ENCODE data around the gene LDLRAD3. TPM values are rescaled to one million over a fixed set of nuclear protein-coding genes. Genes with fewer than 3 reads are reported as not detected.

LDLRAD3 gene
- total RNA-seq, 1 experiment from 2014 or later: 19.0 TPM

- H3K9ac ChIP-seq (ENCODE audit: low read length): no peak overlapping the region
- no peak overlapping the region for H3K4me2 ChIP-seq (ENCODE audit: low read length)
- intact Hi-C loops (cut with micrococcal nuclease): no loop called here
- no peak overlapping the region for H3K27ac ChIP-seq (ENCODE audit: low read depth, low read length)
- no peaks in the 10 kb centered on the region for H3K79me2 ChIP-seq (ENCODE audit: insufficient read depth, low read length)
- H2AFZ ChIP-seq (ENCODE audit: low read depth, low read length, poor library complexity, severe bottlenecking): no peak overlapping the region
- no peak overlapping the region for H3K4me3 ChIP-seq (replicated peaks in 1 of 2; ENCODE audit: low read depth in 1 of 2, low read length in 2 of 2)
- no peaks in the 10 kb centered on the region for H3K9me2 ChIP-seq (ENCODE audit: insufficient read depth)
- BruUV-seq (replicated peaks): no TSS peak
- peaks cover 4 to 8% of the 10 kb centered on the region in 2 experiments; a peak in 2 of 4 replicates for H3K9me3 ChIP-seq (ENCODE audit: control insufficient read depth in 1 of 2, insufficient read depth in 1 of 2, low read depth in 1 of 2, low read length in 2 of 2)
- ChIA-PET CTCF (no interaction called here), RAD21 (ENCODE audit: low non-redundant PET in 1 of 2, low total read pairs in 2 of 2, uncharacterized antibody in 2 of 2, unreplicated experiment in 2 of 2) (no interaction called here), POLR2A (no interaction called here)
- TF ChIP-seq REST (IDR thresholded peaks at IDR 0.05; ENCODE audit: low read depth) (no peak), RAD21 (IDR thresholded peaks at IDR 0.05; ENCODE audit: low read depth) (no peak), ZNF274 (IDR thresholded peaks at IDR 0.05; ENCODE audit: low read depth, low read length) (no peak), ELF1 (IDR thresholded peaks at IDR 0.05; ENCODE audit: borderline replicate concordance, low read depth) (no peak), CEBPB (IDR thresholded peaks at IDR 0.05; ENCODE audit: low read depth) (no peak), POLR2A (IDR thresholded peaks at IDR 0.05; ENCODE audit: borderline replicate concordance, extremely low read depth, insufficient read depth, insufficient read length) (no peak), EZH2phosphoT487 (IDR thresholded peaks at IDR 0.05; ENCODE audit: borderline replicate concordance) (no peak), TCF7L2 (IDR thresholded peaks at IDR 0.05; ENCODE audit: borderline replicate concordance, extremely low read depth, insufficient read depth, insufficient read length) (no peak), MAX (IDR thresholded peaks at IDR 0.05) (no peak), CTCF (IDR thresholded peaks at IDR 0.05 in 2 of 3, conservative IDR thresholded peaks at IDR 0.05 in 1 of 3; ENCODE audit: borderline replicate concordance in 1 of 3, insufficient read depth in 1 of 3, low read depth in 2 of 3, low read length in 2 of 3) (no peak), SP1 (IDR thresholded peaks at IDR 0.05; ENCODE audit: low read depth) (no peak), SRF (IDR thresholded peaks at IDR 0.05; ENCODE audit: low read depth) (no peak), YY1 (IDR thresholded peaks at IDR 0.05; ENCODE audit: extremely low read depth, insufficient replicate concordance, low read depth, low read length) (no peak), ZBTB33 (IDR thresholded peaks at IDR 0.05; ENCODE audit: extremely low read depth, insufficient replicate concordance, low read length) (no peak)
- no peak for ATAC-seq
- no peaks in the 10 kb centered on the region for H3K4me1 ChIP-seq (ENCODE audit: control insufficient read depth in 1 of 2, insufficient read depth in 2 of 2, low read length in 2 of 2)
- DNase-seq (ENCODE audit: low read depth, low spot score): no peak
- no peaks in the 10 kb centered on the region for H4K20me1 ChIP-seq (ENCODE audit: insufficient read depth)
- H3K36me3 ChIP-seq (ENCODE audit: control insufficient read depth in 1 of 2, insufficient read depth in 2 of 2, low read length in 2 of 2): peaks cover 0 to 5% of the 10 kb centered on the region in 2 experiments; a peak in 1 of 4 replicates
- H3K27me3 ChIP-seq (ENCODE audit: insufficient read depth, low read length): no peaks in the 10 kb centered on the region
Observed at GRCh38 chr11:36091256-36091811, 147.5 kb downstream of the LDLRAD3 start.
